HG03520 (cell line): Measurements from ENCODE around the gene TBC1D8B.

Experiments used
- ATAC-seq: cut with Tn5 transposase; IDR thresholded peaks from one replicate; pipeline ENCODE4 v1.9.1; 2021; ENCODE audit warnings: mild to moderate bottlenecking, moderate library complexity; ENCODE audit not compliant: unreplicated experiment

The TBC1D8B gene

GRCh38 chrX:106897259-106897658, 94.8 kb downstream of the TBC1D8B start:
- no peak for ATAC-seq

GRCh38 chrX:106898462-106898861, 96.0 kb downstream of the TBC1D8B start:
- ATAC-seq: peak; percentile 73

GRCh38 chrX:106899276-106899675, 96.8 kb downstream of the TBC1D8B start:
- no peak for ATAC-seq

- no peak for ATAC-seq
Observed at GRCh38 chrX:106899841-106900240, 97.4 kb downstream of the TBC1D8B start.

- ATAC-seq: no peak
Observed at GRCh38 chrX:106901341-106901740, 98.9 kb downstream of the TBC1D8B start.

GRCh38 chrX:106901781-106902219, 99.3 kb downstream of the TBC1D8B start:
- no peak for ATAC-seq

GRCh38 chrX:106902684-106903083, 100.2 kb downstream of the TBC1D8B start:
- no peak for ATAC-seq

- no peak for ATAC-seq
Observed at GRCh38 chrX:106903291-106903824, 100.9 kb downstream of the TBC1D8B start, which contains the start of gene RIPPLY1. TSS of gene RIPPLY1 (minus strand) at chrX:106903341. CDS start at chrX:106903287, 54 bp downstream.

GRCh38 chrX:106903856-106904528, 101.5 kb downstream of the TBC1D8B start:
- ATAC-seq: no peak

GRCh38 chrX:106905064-106905708, 102.7 kb downstream of the TBC1D8B start:
- no peak for ATAC-seq

GRCh38 chrX:106906361-106906760, 103.9 kb downstream of the TBC1D8B start:
- ATAC-seq: no peak

GRCh38 chrX:106912864-106913263, 110.4 kb downstream of the TBC1D8B start:
- ATAC-seq: no peak

GRCh38 chrX:106917830-106918500, 115.5 kb downstream of the TBC1D8B start:
- no peak for ATAC-seq

- ATAC-seq: no peak
Observed at GRCh38 chrX:106919932-106920452, 117.5 kb downstream of the TBC1D8B start, which contains the start of gene CLDN2. TSS of gene CLDN2 (plus strand) at chrX:106920402. CDS start at chrX:106928229, 7,827 bp downstream.

GRCh38 chrX:106921637-106922036, 119.2 kb downstream of the TBC1D8B start:
- ATAC-seq: no peak
